HepG2 (cell line): ENCODE results near the gene ARL9. TPM values are rescaled to one million over a fixed set of nuclear protein-coding genes. Genes with fewer than 3 reads are reported as not detected.

Experiments
- ATAC-seq: fragments of 200-7000 bp; cut with Tn5 transposase; 3 replicates; pipeline ENCODE4 v1.9.1; 2020; ENCODE audit warnings: mild to moderate bottlenecking, moderate library complexity
- BruUV-seq: library from RNA; stranded (reverse); fragments of 400-500 nt; replicated peaks from 2 replicates; lab custom pipeline; 2021; lab: Mats Ljungman, UMichigan
- CTCF ChIA-PET: fragments of 300-600 bp; formaldehyde crosslinking; extraction: SDS; loops from one replicate; lab custom pipeline; 2021; ENCODE audit warnings: low total read pairs, inconsistent platforms, low intra/inter-chr PET ratio; lab: Yijun Ruan, JAX
- POLR2A ChIA-PET: fragments of 350-600 bp; sonication (Branson Sonifier 250); formaldehyde crosslinking; loops from one replicate; lab custom pipeline; 2020; ENCODE audit warnings: antibody characterized with exemption, inconsistent platforms; lab: Yijun Ruan, JAX
- DNase-seq: peaks from one replicate; pipeline ENCODE4 v3.0.0-alpha.2; 2015; ENCODE audit warnings: low spot score
- FAIRE-seq: peaks from 3 replicates; lab custom pipeline; 2011; peaks lifted over from hg19 to GRCh38; lab: Jason Lieb, UNC
- H2AFZ ChIP-seq: one replicate; pipeline ENCODE4 v1.6.1; 2011; ENCODE audit warnings: low read length, inconsistent platforms
- H3K27ac ChIP-seq: fragments of 300-600 bp; 3 replicates; pipeline ENCODE4 v1.8.0; 2011; ENCODE audit warnings: mixed run types, mild to moderate bottlenecking, mixed read lengths, low read length, inconsistent platforms; ENCODE audit not compliant: insufficient read depth; ENCODE audit errors: extremely low read length
- H3K27me3 ChIP-seq, 2 experiments: fragments of 200-600 bp in 1 of 2; 2 replicates in 1 of 2; 3 replicates in 1 of 2; pipeline versions ENCODE4 v1.6.0 to v1.8.0; 2011; ENCODE audit warnings: low read length in 2 of 2, mild to moderate bottlenecking in 2 of 2, moderate library complexity in 2 of 2, inconsistent platforms in 1 of 2; ENCODE audit not compliant: insufficient read depth in 2 of 2, control insufficient read depth in 1 of 2
- H3K36me3 ChIP-seq, 2 experiments: fragments of 200-600 bp in 1 of 2; replicated peaks in 1 of 2; 2 replicates in 1 of 2; 3 replicates in 1 of 2; pipeline versions ENCODE4 v1.5.1 to v1.8.0; 2011; ENCODE audit warnings: low read length in 2 of 2, inconsistent platforms in 1 of 2; ENCODE audit not compliant: insufficient read depth in 2 of 2, control insufficient read depth in 1 of 2
- H3K4me1 ChIP-seq: 2 replicates; pipeline ENCODE4 v1.5.1; 2012; ENCODE audit warnings: low read length, inconsistent platforms; ENCODE audit not compliant: insufficient read depth
- H3K4me2 ChIP-seq: 2 replicates; pipeline ENCODE4 v1.6.0; 2011; ENCODE audit warnings: low read depth, low read length, inconsistent platforms
- H3K4me3 ChIP-seq, 3 experiments: fragments of 200-600 bp in 1 of 3; sonication (generic), shearing (Covaris generic) in 1 of 3; replicated peaks in 1 of 3; 2 replicates each; pipeline ENCODE4 v1.5.1; 2011 to 2016; ENCODE audit warnings: low read length in 3 of 3, inconsistent platforms in 2 of 3, low read depth in 2 of 3, mild to moderate bottlenecking in 2 of 3, control low read depth in 1 of 3, mixed read lengths in 1 of 3; ENCODE audit not compliant: insufficient read depth in 1 of 3
- H3K79me2 ChIP-seq: one replicate; pipeline ENCODE4 v1.6.1; 2011; ENCODE audit warnings: low read length, inconsistent platforms; ENCODE audit not compliant: insufficient read depth
- H3K9ac ChIP-seq: 2 replicates; pipeline ENCODE4 v1.6.0; 2011; ENCODE audit warnings: mild to moderate bottlenecking, low read depth, low read length, inconsistent platforms; ENCODE audit not compliant: insufficient read depth
- H3K9me3 ChIP-seq: 2 replicates; pipeline ENCODE4 v1.5.1; 2012; ENCODE audit warnings: mild to moderate bottlenecking, low read length
- H4K20me1 ChIP-seq: 2 replicates; pipeline ENCODE4 v1.6.0; 2011; ENCODE audit warnings: inconsistent platforms, mild to moderate bottlenecking, low read length, moderate library complexity; ENCODE audit not compliant: insufficient read depth
- ARNT2 ChIP-seq: sonication (generic); formaldehyde crosslinking; IDR thresholded peaks from 2 replicates; pipeline ENCODE4 v1.8.0; 2022; ENCODE audit warnings: mild to moderate bottlenecking, low read depth, missing genetic modification reagents, moderate library complexity
- JUNB ChIP-seq: sonication (generic); formaldehyde crosslinking; IDR thresholded peaks from 2 replicates; pipeline ENCODE4 v1.8.0; 2022; ENCODE audit warnings: missing genetic modification reagents, mild to moderate bottlenecking, borderline replicate concordance
- MLLT10 ChIP-seq: sonication (generic); formaldehyde crosslinking; IDR thresholded peaks from 2 replicates; pipeline ENCODE4 v1.4.0; 2020; ENCODE audit warnings: missing genetic modification reagents
- NCOR1 ChIP-seq: fragments of 200-600 bp; sonication (generic); IDR thresholded peaks from 2 replicates; pipeline ENCODE4 v1.7.0; 2017; ENCODE audit warnings: antibody characterized with exemption, low read length, borderline replicate concordance
- NFE2L2 ChIP-seq: fragments of 150-350 bp; IDR thresholded peaks from 2 replicates; pipeline ENCODE4 v1.6.1; 2014; ENCODE audit warnings: low read length
- SETDB1 ChIP-seq: sonication (generic); formaldehyde crosslinking; IDR thresholded peaks from 2 replicates; pipeline ENCODE4 v1.5.1; 2020; ENCODE audit warnings: missing genetic modification reagents, mild to moderate bottlenecking, borderline replicate concordance
- SPEN ChIP-seq: sonication (generic); formaldehyde crosslinking; IDR thresholded peaks from 2 replicates; pipeline ENCODE4 v1.5.1; 2020; ENCODE audit warnings: low read depth, mild to moderate bottlenecking, missing genetic modification reagents
- SRF ChIP-seq: IDR thresholded peaks from 2 replicates; pipeline ENCODE4 v1.6.1; 2011; ENCODE audit warnings: mild to moderate bottlenecking, low read depth, low read length, moderate library complexity
- TCF12 ChIP-seq, 2 experiments: fragments of 450-650 bp in 1 of 2; sonication (generic) in 1 of 2; formaldehyde crosslinking in 1 of 2; IDR thresholded peaks; 2 replicates each; pipeline versions ENCODE4 v1.6.1 to v1.8.0; 2017 to 2022; ENCODE audit warnings: antibody characterized with exemption in 1 of 2, mild to moderate bottlenecking in 1 of 2, missing genetic modification reagents in 1 of 2, moderate library complexity in 1 of 2
- ZNF160 ChIP-seq: sonication (generic); formaldehyde crosslinking; IDR thresholded peaks from 2 replicates; pipeline ENCODE4 v1.8.0; 2022; ENCODE audit warnings: mild to moderate bottlenecking, inconsistent platforms, missing genetic modification reagents
- ZNF33A ChIP-seq: sonication (generic); formaldehyde crosslinking; IDR thresholded peaks from 2 replicates; pipeline ENCODE4 v1.5.1; 2020; ENCODE audit warnings: missing genetic modification reagents, mild to moderate bottlenecking, moderate library complexity, borderline replicate concordance
- ZSCAN22 ChIP-seq: sonication (generic); formaldehyde crosslinking; IDR thresholded peaks from 2 replicates; pipeline ENCODE4 v1.4.0; 2020; ENCODE audit warnings: mild to moderate bottlenecking, missing genetic modification reagents
- WGBS: methylation state at CpG from one replicate; pipeline ENCODE4 v1.1.6; 2017; ENCODE audit warnings: low lambda C conversion rate; 5-methylcytosine and 5-hydroxymethylcytosine counted together
- in situ Hi-C: cut with HindIII; loops from 2 replicates; pipeline ENCODE4 v1.10.0; 2017; ENCODE audit warnings: low pct_unique_long_range_greater_than_20kb; ENCODE audit not compliant: extremely low pct_ligation_motif_present
- intact Hi-C: fragments of 100-400 bp; cut with micrococcal nuclease; formaldehyde crosslinking; loops from one replicate; pipeline ENCODE4 v1.10.0; 2022; ENCODE audit not compliant: unreplicated experiment
- polyA plus RNA-seq, 8 experiments: library from polyadenylated mRNA; depleted of rRNA in 3 of 8; stranded (reverse) in 7 of 8; unstranded in 1 of 8; fragments of >200 nt; fragmentation: Illumina TruSeq in 4 of 8; extraction: Trizol in 4 of 8; gene quantifications; 2 replicates each; pipeline versions ENCODE4 v1.2.1 to v1.2.3, GENCODE V29; 2011 to 2016; ENCODE audit warnings: low read depth in 4 of 8, missing spikeins in 1 of 8, mixed read lengths in 1 of 8; ENCODE audit not compliant: insufficient read depth in 1 of 8
- total RNA-seq, 5 experiments: library from RNA; depleted of rRNA; stranded (reverse); fragments of >200 nt; fragmentation: Illumina TruSeq; extraction: Trizol; gene quantifications; 2 replicates each; pipeline ENCODE4 v1.2.3, GENCODE V29; 2016; ENCODE audit warnings: low read depth in 1 of 5
- TF ChIP-seq, protein P1 (sequence below): sonication (generic); formaldehyde crosslinking; IDR thresholded peaks from 2 replicates; pipeline ENCODE4 v1.8.1; 2023; ENCODE audit warnings: mild to moderate bottlenecking, missing genetic modification reagents
- TF ChIP-seq, protein P2 (sequence below): sonication (generic); formaldehyde crosslinking; IDR thresholded peaks from 2 replicates; pipeline ENCODE4 v1.4.0; 2020; ENCODE audit warnings: mild to moderate bottlenecking, missing genetic modification reagents

Gene ARL9
- total and polyA plus RNA-seq, 2 of the 13 experiments (the other 11 are each of a cell fraction or from before 2014, with no cell fraction given) = not detected

DNA sequence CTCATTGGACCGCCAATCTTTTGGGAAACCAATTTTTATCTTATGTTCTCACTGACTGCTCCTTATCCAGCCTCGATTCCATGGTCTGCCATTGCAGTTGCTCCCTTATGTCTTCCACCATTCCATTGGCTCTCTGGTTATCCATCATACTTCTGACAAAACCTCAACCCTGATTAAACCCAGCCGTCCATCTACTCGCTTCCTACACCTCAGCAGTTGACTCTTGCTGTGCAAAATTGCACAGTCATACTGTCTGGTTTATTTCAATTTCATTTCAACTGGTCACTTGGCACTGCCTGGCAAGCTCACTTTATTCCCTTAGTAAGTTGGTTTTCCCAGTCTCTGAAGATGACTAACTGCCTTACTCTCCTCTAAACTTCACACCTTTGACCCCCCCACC, 26.2 kb downstream of the ARL9 start:
- Histone ChIP-seq H2AFZ (no peak overlapping the region), H4K20me1 (no peaks in the 10 kb centered on the region), H3K4me2 (no peak overlapping the region), H3K4me3 (no peak overlapping the region)
- in situ Hi-C loops = no loop called here
- 71% methylated on average over 4 of the region's 4 CpGs for WGBS
- ATAC-seq = no peak
- TF ChIP-seq NFE2L2 = peak; percentile 61; the same call in 1 of the 2 replicates
- TF ChIP-seq, protein P1, sequence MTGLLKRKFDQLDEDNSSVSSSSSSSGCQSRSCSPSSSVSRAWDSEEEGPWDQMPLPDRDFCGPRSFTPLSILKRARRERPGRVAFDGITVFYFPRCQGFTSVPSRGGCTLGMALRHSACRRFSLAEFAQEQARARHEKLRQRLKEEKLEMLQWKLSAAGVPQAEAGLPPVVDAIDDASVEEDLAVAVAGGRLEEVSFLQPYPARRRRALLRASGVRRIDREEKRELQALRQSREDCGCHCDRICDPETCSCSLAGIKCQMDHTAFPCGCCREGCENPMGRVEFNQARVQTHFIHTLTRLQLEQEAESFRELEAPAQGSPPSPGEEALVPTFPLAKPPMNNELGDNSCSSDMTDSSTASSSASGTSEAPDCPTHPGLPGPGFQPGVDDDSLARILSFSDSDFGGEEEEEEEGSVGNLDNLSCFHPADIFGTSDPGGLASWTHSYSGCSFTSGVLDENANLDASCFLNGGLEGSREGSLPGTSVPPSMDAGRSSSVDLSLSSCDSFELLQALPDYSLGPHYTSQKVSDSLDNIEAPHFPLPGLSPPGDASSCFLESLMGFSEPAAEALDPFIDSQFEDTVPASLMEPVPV (CRISPR knock-in tag) = no peak
- TF ChIP-seq, all 625 proteins: peak for 1
- H3K9ac ChIP-seq = no peak overlapping the region
- peaks cover 2 to 25% of the 10 kb centered on the region in 2 experiments; a peak in 3 of 5 replicates for H3K27me3 ChIP-seq
- POLR2A ChIA-PET = no interaction called here
- BruUV-seq = no TSS peak
- CTCF ChIA-PET = no interaction called here
- intact Hi-C loops = no loop called here
- H3K9me3 ChIP-seq = no peaks in the 10 kb centered on the region
- no peaks in the 10 kb centered on the region for H3K79me2 ChIP-seq
- FAIRE-seq = no peak
- no peaks in the 10 kb centered on the region for H3K36me3 ChIP-seq
- no peak for DNase-seq
- no peak overlapping the region for H3K27ac ChIP-seq
- peaks cover 10% of the 10 kb centered on the region for H3K4me1 ChIP-seq

DNA sequence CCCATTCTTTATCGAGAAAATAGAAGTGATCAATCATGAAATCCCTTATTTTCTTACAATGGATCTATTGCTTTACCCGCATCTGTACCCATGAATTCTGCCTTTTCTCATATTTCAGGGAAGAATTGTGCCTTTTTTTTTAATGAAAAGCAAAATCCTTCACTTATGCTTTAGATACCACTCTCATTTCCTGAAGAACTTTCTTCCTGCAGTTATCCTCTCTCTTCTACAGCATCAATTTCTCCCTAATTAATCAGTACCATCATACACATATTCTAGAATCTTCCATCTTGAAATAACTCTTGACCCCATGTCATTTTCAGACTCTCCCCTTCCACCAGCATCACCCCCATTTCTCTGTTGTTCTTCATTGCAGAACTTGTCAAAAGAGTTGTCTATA, 26.6 kb downstream of the ARL9 start:
- CTCF ChIA-PET = no interaction called here
- TF ChIP-seq ZNF160 (CRISPR knock-in tag) (no peak), SRF (no peak), JUNB (CRISPR knock-in tag) (no peak), ZSCAN22 (CRISPR knock-in tag) (no peak), ARNT2 (CRISPR knock-in tag) (no peak), NCOR1 (no peak), TCF12 (IDR thresholded peaks at IDR 0.05) (no peak), TCF12 (CRISPR knock-in tag; IDR thresholded peaks at IDR 0.05) (no peak), SPEN (CRISPR knock-in tag) (no peak), ZNF33A (no peak), SETDB1 (CRISPR knock-in tag) (no peak), MLLT10 (no peak)
- TF ChIP-seq, protein P2, sequence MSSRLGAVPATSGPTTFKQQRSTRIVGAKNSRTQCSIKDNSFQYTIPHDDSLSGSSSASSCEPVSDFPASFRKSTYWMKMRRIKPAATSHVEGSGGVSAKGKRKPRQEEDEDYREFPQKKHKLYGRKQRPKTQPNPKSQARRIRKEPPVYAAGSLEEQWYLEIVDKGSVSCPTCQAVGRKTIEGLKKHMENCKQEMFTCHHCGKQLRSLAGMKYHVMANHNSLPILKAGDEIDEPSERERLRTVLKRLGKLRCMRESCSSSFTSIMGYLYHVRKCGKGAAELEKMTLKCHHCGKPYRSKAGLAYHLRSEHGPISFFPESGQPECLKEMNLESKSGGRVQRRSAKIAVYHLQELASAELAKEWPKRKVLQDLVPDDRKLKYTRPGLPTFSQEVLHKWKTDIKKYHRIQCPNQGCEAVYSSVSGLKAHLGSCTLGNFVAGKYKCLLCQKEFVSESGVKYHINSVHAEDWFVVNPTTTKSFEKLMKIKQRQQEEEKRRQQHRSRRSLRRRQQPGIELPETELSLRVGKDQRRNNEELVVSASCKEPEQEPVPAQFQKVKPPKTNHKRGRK (CRISPR knock-in tag) = no peak
- TF ChIP-seq, all 625 proteins: peak for 0

More for the DNA sequence above, 26.6 kb downstream of the ARL9 start:
- peaks cover 10% of the 10 kb centered on the region for H3K4me1 ChIP-seq
- H3K4me2 ChIP-seq = no peak overlapping the region
- peaks cover 2 to 25% of the 10 kb centered on the region in 2 experiments; a peak in 3 of 5 replicates for H3K27me3 ChIP-seq
- ATAC-seq (no peak), FAIRE-seq (no peak), DNase-seq (no peak)
- no TSS peak for BruUV-seq
- intact Hi-C loops = no loop called here
- H3K79me2 ChIP-seq = no peaks in the 10 kb centered on the region
- no peak overlapping the region for H3K9ac ChIP-seq
- H4K20me1 ChIP-seq = no peaks in the 10 kb centered on the region
- in situ Hi-C loops = no loop called here
- no peak overlapping the region for H2AFZ ChIP-seq
- no peaks in the 10 kb centered on the region for H3K9me3 ChIP-seq
- H3K4me3 ChIP-seq = no peak overlapping the region
- no peak overlapping the region for H3K27ac ChIP-seq
- WGBS = 30% methylated on average over 2 of the region's 2 CpGs
- POLR2A ChIA-PET = no interaction called here
- no peaks in the 10 kb centered on the region for H3K36me3 ChIP-seq
